HG03175 (cell line): ENCODE results near the gene ZNF224.

Experiments
- ATAC-seq: cut with Tn5 transposase; IDR thresholded peaks from one replicate; pipeline ENCODE4 v1.9.1; 2021; ENCODE audit warnings: mild to moderate bottlenecking, moderate library complexity; ENCODE audit not compliant: unreplicated experiment

ZNF224 gene

DNA sequence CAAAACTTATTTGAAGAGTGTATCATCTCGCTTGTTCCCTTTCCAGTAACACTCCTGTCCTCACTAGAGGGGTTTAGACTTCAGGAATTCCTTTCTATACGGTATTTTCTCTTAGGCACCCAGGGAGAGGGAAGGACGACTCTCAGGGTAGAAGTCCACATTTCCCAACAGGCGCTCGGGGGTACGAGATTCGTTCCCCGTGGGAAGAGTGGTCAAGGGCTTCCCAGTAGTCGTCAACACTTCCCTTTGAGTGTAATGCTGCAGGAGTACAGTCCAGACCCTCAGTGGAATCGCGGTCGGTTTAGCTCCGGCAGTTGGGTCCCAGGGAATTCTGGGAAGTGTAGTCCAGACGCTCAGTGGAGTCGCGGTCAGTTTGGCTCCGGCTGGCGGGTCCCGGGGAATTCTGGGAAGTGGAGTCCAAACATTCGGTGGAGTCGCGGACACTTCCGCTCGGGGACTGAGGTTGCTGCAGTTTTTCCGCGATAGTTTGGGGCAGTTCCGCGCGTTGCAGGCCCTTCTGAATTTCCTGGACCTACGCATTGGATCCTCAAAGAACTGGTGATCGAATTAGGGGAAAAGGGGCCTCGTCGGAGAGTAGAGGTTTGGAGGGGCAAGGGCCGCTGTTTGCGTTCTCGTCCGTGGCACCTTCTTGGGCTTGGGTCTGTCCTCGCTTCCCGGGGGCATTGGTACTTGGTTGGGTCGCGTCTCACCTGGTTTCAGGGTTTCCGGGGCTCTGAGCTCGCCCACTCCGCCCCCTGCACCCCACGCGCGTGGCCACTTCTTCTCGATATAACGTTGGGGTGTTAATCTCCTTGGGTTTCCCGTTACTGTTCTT lies at the start of gene ZNF224:
TSS of gene ZNF224 (plus strand) at position 431 of the 835 bp plus-strand sequence. CDS start 3,513 bp downstream, outside the sequence.
- ATAC-seq: peak; percentile 74

DNA sequence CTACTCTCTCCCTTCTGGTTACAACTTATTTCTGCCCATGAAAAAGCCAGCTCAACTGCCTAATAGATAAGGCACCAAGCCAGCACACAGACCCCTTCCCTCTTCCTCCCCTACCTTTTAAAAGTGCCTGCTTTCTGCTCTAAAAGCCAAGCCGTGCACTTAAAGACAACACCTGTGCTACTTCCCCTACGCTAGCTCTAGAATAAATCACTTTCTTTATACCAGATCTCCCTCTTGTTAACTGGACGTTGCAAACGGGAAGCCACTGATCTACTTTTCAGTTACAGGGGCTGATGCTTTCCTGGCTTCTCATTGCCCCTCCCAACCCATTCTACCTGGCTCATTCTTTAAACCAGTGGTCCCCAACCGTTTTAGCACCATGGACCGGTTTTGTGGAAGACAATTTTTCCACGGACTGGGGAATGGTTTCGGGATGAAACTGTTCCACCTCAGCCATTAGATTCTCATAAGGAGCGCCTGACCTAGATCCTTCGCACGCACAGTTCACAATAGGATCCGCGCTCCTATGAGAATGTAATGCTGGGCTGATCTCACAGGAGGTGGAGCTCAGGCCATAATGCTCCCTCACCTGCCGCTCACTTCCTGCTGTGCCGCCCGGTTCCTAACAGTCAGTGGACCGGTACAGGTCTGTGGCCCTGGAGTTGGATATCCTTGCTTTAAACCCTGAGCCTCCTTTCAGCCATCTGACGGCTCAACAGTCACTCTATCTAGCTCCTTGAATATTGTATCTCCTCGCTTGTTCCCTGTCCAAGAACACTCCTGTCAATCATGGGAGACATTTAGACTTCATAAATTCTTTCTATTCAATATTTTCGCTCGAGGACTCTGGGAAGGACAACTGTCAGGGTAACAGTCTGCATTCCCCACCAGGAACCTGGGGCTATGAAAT lies 43.2 kb upstream of the ZNF224 start:
- no peak for ATAC-seq

DNA sequence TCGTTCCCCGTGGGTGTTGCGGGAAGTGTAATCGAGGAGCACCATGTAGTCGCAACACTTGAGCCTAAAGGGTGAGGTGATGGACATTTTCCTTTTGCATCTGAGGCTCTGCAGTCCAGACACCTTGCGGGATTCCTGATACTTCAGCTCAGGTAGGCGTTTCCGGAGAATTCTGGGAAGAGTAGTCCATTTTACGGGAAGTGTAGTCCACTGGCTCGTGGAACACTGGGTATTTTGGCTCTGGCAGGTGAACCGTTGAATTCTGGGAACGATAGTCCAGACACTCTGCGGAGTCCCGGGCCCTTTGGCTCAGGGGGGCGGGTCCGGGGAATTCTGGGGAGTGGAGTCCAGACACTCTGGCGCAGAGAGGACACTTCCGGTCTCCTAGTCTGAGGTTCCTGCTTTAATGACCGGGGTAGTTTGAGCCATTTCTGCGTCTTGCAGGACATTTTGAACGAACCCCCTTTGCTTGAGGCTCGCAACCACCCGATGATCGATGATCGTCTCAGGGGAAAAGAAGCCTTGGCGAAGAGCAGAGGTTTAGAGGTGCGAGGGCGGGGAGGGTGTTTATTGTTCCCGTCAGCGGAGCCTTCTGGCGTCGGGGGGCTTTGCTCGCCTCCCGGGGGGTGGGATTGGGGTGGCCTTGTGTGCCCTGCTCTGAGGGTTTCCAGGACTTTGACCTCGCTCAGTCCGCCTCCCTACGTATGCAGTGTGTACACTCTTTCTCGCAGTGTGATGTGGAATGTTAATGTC lies 42.3 kb upstream of the ZNF224 start, which contains the start of gene ZNF223:
TSS of gene ZNF223 (plus strand) at position 387 of the 753 bp plus-strand sequence. CDS start 3,141 bp downstream, outside the sequence.
- peak; percentile 53 for ATAC-seq

DNA sequence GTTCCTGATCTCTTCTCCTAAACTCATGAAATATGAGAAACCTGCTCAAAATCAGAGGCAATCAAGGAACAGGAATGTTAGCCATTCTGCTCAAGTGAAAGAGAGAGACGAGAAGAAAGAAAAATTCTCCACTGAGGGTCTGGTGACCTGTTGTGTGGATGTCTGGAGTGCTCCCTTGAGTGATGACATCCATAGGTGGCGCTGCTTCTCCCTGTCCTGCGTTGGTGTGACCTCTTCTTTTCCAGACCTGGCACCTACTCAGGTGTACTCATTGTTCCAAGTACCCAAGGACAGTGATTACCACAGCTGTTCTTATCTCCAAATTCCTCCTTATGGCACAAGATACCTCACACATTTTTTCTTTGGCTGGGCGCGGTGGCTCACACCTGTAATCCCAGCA lies 38.3 kb upstream of the ZNF224 start:
- ATAC-seq: no peak

DNA sequence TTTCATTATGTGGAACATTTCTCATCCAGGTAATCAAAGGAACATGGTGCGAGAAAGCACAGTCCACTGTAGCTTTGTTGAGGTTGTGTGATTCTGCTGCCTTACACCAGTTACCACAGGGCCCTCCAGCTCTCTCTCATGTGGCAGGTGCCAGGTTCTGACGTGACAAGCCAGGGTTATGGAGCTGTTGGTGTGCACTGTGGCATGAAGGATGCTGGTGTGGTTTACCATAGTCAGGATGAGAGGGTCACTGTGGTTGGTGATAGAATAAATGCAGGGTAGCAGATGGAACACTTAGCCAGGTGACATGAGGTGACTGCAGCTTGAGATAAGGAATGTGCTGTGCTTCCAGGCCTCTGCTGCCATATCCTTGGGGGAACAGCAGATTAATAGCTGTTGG lies 34.9 kb upstream of the ZNF224 start:
- no peak for ATAC-seq

DNA sequence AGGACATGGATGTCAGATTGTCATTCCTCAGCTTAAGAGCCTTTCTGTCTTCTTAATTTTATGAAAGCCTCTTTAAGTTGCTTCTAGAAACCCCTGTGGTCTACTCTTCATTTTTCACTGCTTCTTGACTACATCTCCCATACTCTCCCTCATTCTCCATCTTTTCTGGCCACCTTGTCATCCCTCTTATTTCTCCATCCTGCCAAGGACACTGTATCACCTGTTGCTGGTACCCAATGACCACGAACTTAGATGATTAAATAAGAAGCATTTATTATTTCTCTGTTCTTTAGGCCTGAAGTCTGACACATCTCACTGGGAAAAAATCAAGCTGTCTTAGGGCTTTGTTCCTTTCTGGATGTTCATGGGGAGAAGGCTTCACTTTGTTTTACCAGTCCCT lies 33.1 kb upstream of the ZNF224 start:
- no peak for ATAC-seq

DNA sequence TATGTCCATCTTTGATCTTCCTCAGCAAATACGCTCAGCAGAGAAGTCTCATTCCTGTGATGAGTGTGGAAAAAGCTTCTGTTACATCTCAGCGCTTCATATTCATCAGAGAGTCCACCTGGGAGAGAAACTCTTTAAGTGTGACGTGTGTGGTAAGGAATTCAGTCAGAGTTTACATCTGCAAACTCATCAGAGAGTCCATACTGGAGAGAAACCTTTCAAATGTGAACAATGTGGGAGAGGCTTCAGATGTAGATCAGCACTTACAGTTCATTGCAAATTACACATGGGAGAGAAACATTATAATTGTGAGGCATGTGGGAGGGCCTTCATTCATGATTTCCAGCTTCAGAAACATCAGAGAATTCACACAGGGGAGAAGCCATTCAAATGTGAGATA lies 27.9 kb upstream of the ZNF224 start:
- ATAC-seq: no peak

DNA sequence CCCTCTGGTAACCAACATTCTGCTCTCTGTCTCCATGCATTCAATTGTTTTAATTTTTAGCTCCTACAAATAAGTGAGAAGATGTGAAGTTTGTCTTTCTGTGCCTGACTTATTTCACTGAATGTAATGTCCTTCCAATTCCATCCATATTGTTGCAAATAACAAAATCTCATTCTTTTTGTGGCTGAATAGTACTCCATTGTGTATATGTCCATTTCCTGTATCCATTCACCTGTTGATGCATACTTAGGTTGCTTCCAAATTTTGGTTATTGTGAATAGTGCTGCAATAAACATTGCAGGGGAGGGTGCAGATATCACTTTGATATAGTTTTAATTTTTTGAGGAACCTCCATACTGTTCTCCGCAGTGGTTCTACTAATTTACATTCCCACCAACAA lies 24.7 kb upstream of the ZNF224 start:
- no peak for ATAC-seq

DNA sequence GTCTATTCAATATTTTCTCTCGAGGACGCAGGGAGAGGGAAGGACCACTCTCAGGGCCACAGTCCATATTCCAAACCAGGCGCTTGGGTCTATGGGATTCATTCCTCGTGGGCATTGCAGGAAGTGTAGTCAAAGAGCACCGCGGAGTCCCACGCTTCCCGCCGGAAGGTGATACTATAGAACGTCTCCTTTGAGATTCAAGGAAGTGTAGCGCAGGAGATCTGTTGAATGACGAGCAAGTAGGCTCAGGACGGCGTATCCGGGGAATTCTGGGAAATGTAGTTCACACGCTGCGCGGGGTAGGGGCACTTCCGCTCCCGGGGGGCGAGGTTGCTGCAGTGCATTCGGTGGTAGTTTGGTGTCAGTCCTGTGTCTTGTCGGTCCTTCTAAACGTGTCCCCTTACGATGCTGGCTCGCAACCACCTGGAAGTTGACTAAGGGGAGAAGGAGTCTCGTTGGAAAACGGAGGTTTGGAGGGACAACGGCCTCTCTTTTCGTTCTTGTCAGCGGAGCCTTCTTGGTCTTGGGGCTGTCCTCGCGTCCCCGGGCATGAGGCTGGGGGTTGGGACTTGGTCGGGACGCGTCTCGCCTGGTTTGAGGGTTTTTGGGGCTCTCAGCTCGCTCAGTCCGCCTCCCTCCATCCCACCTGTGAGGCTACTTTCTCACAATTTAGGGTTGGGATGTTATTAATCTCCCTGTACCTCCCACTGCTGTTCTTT lies 22.2 kb upstream of the ZNF224 start, which contains the start of gene ZNF284:
TSS of gene ZNF284 (plus strand) at position 336 of the 719 bp plus-strand sequence. CDS start 4,231 bp downstream, outside the sequence.
- peak; percentile 98 for ATAC-seq

DNA sequence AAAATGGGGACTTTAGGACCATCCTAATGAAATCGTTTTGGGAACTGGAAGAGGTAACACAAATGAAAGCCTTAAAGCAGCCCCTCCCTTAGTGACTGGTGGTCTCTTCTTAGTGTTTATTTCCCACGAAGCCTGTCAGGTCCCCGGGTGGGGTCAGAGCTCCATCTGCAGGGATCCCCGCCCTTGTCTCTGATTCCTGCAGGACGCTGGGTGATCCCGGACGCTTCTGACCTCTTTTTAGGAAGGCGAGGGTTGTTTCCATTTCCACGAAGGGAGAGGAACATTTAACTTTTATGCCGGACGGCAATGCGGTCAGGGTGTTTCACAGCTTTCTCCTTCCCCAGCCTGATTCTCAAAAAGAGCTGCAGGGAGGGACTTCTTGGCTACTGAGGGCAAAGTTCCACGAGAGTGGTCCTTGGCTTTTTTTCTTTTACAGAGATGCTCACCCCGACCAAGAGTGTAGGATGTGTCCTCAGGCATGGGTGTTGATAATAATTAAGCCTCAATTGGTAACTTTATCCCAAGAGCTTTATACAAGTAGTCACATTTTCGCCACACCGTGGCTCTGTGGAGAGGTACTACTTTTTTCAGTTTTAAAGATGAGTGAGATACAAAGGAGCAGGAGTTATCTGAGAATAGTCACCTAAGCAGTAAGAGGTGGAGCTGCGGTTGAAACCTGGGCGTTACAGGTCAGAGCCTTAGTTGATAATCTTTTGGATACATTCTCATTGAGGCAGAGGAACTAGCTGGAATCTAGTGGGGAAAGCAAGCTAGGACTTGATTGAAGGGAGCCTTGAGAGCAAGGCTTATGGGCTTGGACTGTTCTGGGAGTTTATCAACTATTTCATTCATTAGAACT lies 21.4 kb upstream of the ZNF224 start:
- ATAC-seq: no peak

DNA sequence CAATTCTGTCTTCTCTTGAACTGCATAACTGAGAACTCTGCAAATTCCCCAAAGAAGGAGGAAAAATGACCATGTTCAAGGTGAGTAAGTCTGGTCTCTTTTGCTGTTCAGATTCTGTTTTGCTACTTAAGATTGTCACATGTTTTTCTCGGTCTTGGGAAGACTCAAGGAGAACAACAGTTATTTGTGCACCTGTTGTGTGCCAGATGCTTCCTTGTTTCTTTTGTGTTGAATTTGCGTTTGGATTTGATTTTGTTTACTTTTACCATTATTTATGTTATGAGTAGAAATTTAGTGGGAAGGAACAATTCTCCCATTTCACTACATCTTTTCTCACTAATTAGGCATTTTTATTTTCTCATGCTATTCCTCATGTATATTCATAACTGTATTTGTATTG lies 17.8 kb upstream of the ZNF224 start:
- ATAC-seq: no peak

DNA sequence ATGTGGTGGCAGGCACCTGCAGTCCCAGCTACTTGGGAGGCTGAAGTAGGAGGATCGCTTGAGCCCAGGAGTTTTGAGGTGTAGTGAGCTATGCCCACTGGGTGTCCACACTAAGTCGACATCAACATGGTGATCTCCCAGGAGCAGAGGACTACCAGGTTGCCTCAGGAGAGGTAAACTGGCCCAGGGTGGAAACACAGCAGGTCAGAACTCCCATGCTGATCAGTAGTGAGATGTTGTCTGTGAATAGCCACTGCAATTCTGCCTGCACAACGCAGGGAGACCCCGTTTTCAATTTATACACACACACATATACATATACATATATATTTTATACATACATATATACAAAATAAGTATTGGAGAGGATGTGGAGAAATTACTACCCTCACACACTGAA lies 2.1 kb upstream of the ZNF224 start:
- ATAC-seq: no peak

DNA sequence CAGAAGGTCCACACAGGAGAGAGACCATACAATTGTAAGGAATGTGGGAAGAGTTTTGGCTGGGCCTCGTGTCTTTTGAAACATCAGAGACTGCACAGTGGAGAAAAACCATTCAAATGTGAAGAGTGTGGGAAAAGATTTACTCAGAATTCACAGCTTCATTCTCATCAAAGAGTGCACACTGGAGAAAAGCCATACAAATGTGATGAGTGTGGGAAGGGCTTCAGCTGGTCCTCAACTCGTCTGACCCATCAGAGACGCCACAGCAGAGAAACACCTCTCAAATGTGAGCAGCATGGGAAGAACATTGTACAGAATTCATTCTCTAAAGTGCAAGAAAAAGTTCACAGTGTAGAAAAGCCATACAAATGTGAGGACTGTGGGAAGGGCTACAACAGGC lies 13.6 kb downstream of the ZNF224 start:
- ATAC-seq: no peak

DNA sequence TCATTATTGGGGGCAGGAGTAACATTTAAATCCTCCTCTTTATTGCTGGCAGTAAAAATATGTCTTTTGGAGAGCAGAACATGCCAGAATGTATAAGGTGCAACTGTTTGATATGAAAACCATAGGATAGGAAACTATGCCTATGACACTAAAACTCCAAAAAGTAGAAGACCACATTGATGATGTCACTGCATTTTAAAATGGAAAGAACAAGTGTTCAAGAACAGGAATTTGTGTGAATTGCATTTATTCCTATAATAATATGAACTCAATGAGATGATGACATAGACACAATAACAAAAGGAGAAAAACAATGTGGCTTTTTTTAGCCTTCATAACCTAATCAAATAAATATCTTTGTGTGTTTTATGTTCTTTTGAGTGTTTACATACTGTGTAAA lies 15.3 kb downstream of the ZNF224 start:
- no peak for ATAC-seq

DNA sequence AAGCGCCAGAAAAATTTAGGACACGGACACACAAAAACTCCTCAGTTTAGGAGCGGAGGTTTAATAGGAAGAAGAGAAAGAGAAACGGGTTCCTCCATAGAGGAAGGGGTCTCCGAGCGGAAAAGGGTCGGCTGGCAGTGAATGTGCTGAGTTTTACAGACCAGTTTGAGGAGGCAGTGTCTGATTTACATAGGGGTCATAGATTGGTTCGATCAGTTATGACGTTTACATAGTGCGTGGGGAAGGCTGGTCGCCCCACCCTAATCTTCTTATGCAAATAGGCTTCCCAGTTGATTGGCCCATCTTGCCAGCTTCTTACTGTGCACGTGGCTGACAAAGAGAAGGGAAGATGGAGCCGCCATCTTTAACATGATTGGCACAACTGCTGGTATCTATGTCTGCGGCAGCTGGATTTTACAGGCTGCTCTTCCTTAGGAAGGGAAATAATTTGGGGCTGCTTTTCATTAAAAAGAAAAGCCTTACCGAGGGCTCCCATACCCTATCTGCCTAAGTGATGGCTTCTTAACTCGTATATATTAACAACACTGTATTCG lies 17.8 kb downstream of the ZNF224 start:
- ATAC-seq: no peak

DNA sequence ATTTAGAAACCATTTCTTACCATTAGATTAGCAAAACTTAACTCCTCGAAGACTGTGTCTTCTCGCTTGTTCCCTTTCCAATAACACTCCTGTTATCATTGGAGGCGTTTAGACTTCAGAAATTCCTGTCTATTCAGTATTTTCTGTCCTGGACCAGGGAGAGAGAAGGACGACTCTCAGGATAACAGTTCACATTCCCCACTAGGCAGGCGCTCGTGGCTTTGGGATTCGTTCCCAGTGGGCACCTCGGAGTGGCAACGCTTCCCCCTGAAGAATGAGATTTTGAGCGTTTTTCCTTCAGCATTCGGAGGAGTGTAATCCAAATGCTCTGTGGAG lies 18.6 kb downstream of the ZNF224 start:
- ATAC-seq: no peak

DNA sequence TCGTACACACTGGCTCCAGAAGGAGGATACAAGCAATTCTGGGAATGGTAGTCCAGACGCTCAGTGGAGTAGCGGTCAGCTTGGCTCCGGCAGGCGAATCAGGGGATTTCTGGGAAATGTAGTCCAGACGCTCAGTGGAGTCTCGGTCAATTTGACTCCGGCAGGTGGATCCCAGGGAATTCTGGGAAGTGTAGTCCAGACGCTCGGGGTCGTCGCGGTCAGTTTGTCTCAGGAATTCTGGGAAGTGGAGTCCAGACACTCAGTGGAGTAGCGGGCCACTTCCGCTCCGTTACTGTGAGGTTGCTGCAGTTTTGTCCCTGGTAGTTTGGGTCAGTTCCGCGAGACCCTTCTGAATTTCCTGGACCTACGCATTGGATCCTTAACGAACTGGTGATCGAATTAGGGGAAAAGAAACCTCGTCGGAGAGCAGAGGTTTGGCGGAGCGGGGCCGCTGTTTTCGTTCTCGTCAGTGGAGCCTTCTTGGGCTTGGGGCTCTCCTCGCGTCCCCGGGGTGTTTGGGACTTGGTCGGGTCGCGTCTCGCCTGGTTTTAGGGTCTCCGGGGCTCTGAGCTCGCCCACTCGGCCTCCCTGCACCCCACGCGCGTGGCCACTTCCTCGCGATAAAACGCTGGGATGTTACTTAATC lies 19.1 kb downstream of the ZNF224 start, which contains the start of gene ZNF225:
TSS of gene ZNF225 (plus strand) at position 262 of the 646 bp plus-strand sequence. CDS start 2,429 bp downstream, outside the sequence.
- peak; percentile 90 for ATAC-seq

DNA sequence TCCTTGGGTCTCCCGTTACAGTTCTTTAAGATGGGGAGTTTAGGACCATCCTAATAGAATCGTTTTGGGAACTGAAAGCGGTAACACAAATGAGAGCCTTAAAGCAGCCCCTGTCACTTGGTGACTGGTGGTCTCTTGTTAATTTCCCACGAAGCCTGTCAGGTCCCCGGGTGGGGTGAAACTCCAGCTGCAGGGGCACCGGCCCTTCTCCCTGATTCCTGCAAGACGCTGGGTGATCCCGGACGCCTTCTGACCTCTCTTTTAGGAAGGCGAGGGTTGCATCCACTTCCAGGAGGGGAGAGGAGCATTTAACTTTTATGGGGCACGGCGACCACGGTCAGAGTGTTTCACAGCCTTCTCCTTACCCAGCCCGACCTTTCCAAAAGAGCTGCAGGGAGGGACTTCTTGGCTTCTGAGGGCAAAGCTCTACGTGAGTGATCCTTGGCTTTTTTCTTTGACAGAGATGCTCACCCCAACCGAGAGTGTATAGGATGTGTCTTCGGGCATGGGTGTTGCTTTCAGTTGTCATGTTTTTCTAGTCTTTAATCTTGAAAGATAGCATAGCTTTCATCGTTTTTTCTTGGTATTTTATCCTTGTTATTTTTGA lies 19.7 kb downstream of the ZNF224 start:
- peak; percentile 26 for ATAC-seq
